Endodermal cell (in vitro differentiated cells): Measurements from ENCODE around the gene C17orf107. TPM values are rescaled to one million over a fixed set of nuclear protein-coding genes. Genes with fewer than 3 reads are reported as not detected.

ENCODE experiments used
- DNase-seq: peaks from one replicate; pipeline ENCODE4 v3.0.0-alpha.2; 2017
- H3K27ac ChIP-seq: 2 replicates; pipeline ENCODE4 v1.5.1; 2013; ENCODE audit warnings: mild to moderate bottlenecking, low read depth, low read length, moderate library complexity
- H3K27me3 ChIP-seq: 2 replicates; pipeline ENCODE4 v1.6.1; 2013; ENCODE audit warnings: mild to moderate bottlenecking, low read length, moderate library complexity; ENCODE audit not compliant: insufficient read depth, control insufficient read depth, poor library complexity, severe bottlenecking
- H3K36me3 ChIP-seq: 2 replicates; pipeline ENCODE4 v1.7.0; 2013; ENCODE audit warnings: mild to moderate bottlenecking, low read length, moderate library complexity; ENCODE audit not compliant: control insufficient read depth, insufficient read depth
- H3K4me1 ChIP-seq: one replicate; pipeline ENCODE4 v1.7.0; 2013; ENCODE audit warnings: low read length; ENCODE audit not compliant: control insufficient read depth, insufficient read depth
- H3K4me3 ChIP-seq: 2 replicates; pipeline ENCODE4 v1.5.1; 2013; ENCODE audit warnings: mild to moderate bottlenecking, low read length, moderate library complexity
- H3K9ac ChIP-seq: 2 replicates; pipeline ENCODE4 v1.6.1; 2013; ENCODE audit warnings: mild to moderate bottlenecking, low read length, moderate library complexity; ENCODE audit not compliant: poor library complexity, severe bottlenecking; ENCODE audit errors: extremely low read depth
- H3K9me3 ChIP-seq: 2 replicates; pipeline ENCODE4 v1.6.1; 2013; ENCODE audit warnings: mild to moderate bottlenecking, low read length, moderate library complexity; ENCODE audit not compliant: control insufficient read depth
- H3K27ac Mint-ChIP-seq: 2 replicates; pipeline ENCODE4 v1.8.0; 2020; ENCODE audit warnings: mixed read lengths
- H3K27me3 Mint-ChIP-seq: 2 replicates; pipeline ENCODE4 v1.8.0; 2021; ENCODE audit warnings: mild to moderate bottlenecking, mixed read lengths; ENCODE audit not compliant: insufficient read depth
- H3K36me3 Mint-ChIP-seq: 2 replicates; pipeline ENCODE4 v1.8.0; 2020; ENCODE audit warnings: low read depth, mixed read lengths
- H3K4me1 Mint-ChIP-seq: 2 replicates; pipeline ENCODE4 v1.8.0; 2020; ENCODE audit warnings: mixed read lengths
- H3K4me3 Mint-ChIP-seq: 2 replicates; pipeline ENCODE4 v1.8.0; 2020; ENCODE audit warnings: mild to moderate bottlenecking, moderate library complexity, mixed read lengths
- H3K9me3 Mint-ChIP-seq: 2 replicates; pipeline ENCODE4 v1.8.0; 2020; ENCODE audit warnings: mild to moderate bottlenecking, mixed read lengths
- CTCF ChIP-seq: fragments of 200-600 bp; sonication (generic); conservative IDR thresholded peaks from 2 replicates; pipeline ENCODE4 v1.5.0; 2021; ENCODE audit warnings: antibody characterized with exemption, mild to moderate bottlenecking
- WGBS, 2 experiments: methylation state at CpG; one replicate each; pipeline versions ENCODE4 v1.1.5 to v1.1.7; 2013; ENCODE audit warnings: missing lambda C conversion rate in 2 of 2, mixed read lengths in 1 of 2; ENCODE audit not compliant: insufficient coverage in 1 of 2, insufficient read length in 1 of 2; 5-methylcytosine and 5-hydroxymethylcytosine counted together
- total RNA-seq, 2 donors: library from RNA; stranded (reverse); fragmentation: NEBNext Ultra II Directional in 1 of 2; extraction: Animal tissue kit (Norgen Biotek cat#: 25700) in 1 of 2; gene quantifications; 2 replicates in 1 of 2; 3 replicates in 1 of 2; pipeline ENCODE4 v1.2.1, GENCODE V29; 2021

Gene C17orf107
- total RNA-seq, 2 donors from 2014 or later = 0.82 to 4.8 TPM

DNA sequence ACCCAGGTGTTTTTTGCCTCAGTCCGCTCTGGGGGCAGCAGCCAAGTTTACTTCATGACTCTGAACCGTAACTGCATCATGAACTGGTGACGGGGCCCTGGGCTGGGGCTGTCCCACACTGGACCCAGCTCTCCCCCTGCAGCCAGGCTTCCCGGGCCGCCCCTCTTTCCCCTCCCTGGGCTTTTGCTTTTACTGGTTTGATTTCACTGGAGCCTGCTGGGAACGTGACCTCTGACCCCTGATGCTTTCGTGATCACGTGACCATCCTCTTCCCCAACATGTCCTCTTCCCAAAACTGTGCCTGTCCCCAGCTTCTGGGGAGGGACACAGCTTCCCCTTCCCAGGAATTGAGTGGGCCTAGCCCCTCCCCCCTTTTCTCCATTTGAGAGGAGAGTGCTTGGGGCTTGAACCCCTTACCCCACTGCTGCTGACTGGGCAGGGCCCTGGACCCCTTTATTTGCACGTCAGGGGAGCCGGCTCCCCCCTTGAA lies 2.1 kb upstream of the C17orf107 start:
- DNase-seq = no peak

DNA sequence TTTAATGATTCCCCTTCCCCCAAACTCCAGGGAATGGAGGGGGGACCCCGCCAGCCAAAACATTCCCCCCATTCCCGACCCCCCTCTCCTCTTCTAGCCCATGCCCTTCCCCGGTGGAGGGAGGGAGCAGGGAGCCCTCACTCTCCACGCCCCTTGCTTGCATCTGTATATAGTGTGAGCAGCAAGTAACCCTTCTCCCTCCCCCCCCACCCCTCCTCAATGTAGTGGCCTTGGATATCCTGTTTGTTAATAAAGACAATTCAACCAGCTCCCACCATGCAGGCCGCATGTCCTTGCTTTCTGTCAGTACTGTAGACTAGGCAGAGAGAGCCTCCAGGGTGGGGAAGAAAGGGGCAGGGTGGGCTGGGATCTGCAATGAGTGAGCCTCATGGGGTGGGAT lies 1.6 kb upstream of the C17orf107 start:
- no peaks in the 10 kb centered on the region for H3K4me1 ChIP-seq
- no peaks in the 10 kb centered on the region for H3K4me1 Mint-ChIP-seq
- no peak overlapping the region for H3K4me3 ChIP-seq
- no peak overlapping the region for H3K9ac ChIP-seq
- H3K4me3 Mint-ChIP-seq = peak overlapping the region; percentile 68
- TF ChIP-seq CTCF = no peak
- H3K27me3 ChIP-seq = no peaks in the 10 kb centered on the region
- no peak overlapping the region for H3K27ac ChIP-seq
- H3K27me3 Mint-ChIP-seq = peaks cover 11% of the 10 kb centered on the region
- 94% methylated on average over 4 of the region's 5 CpGs; no CpG with 5 or more reads in 1 of the 2 experiments for WGBS, 2 experiments
- DNase-seq = no peak
- peaks cover 17% of the 10 kb centered on the region for H3K36me3 Mint-ChIP-seq
- H3K27ac Mint-ChIP-seq = no peak overlapping the region
- H3K9me3 ChIP-seq = no peaks in the 10 kb centered on the region
- no peaks in the 10 kb centered on the region for H3K9me3 Mint-ChIP-seq
- peaks cover 19% of the 10 kb centered on the region for H3K36me3 ChIP-seq

More for the DNA sequence above, 2.1 kb upstream of the C17orf107 start:
- H3K27me3 ChIP-seq = no peaks in the 10 kb centered on the region
- Mint-ChIP-seq H3K36me3 (peaks cover 18% of the 10 kb centered on the region), H3K27me3 (peaks cover 9% of the 10 kb centered on the region), H3K4me3 (no peak overlapping the region), H3K4me1 (no peaks in the 10 kb centered on the region), H3K9me3 (no peaks in the 10 kb centered on the region), H3K27ac (no peak overlapping the region)
- 90 to 95% methylated on average over 9 to 10 of the region's 10 CpGs for WGBS, 2 experiments
- H3K27ac ChIP-seq = no peak overlapping the region
- no peak for TF ChIP-seq CTCF
- H3K36me3 ChIP-seq = peaks cover 21% of the 10 kb centered on the region
- no peaks in the 10 kb centered on the region for H3K9me3 ChIP-seq
- no peaks in the 10 kb centered on the region for H3K4me1 ChIP-seq
- no peak overlapping the region for H3K4me3 ChIP-seq
- no peak overlapping the region for H3K9ac ChIP-seq

DNA sequence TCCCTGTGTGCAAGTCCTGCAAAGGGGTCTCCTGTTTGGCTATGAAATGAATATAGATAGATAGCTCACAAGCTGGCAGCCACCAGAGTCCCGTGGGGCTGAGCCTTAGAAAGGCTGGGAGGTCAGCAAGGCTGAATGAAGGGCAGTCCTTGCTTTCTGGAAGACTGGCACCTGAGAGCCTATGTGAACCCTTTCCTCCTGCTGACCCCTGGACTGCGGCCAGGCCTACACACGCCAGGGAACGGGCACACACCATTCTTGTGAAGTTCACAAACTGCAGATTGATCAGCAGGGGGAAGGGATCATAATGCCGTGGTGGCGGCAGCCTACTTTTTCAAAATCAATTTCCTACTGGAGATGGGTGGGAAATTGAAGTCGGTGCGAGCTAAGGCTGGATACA lies 985 bp upstream of the C17orf107 start:
- no peaks in the 10 kb centered on the region for H3K27me3 ChIP-seq
- DNase-seq = no peak
- TF ChIP-seq CTCF = no peak
- H3K4me1 ChIP-seq = no peaks in the 10 kb centered on the region
- no peak overlapping the region for H3K27ac Mint-ChIP-seq
- no peak overlapping the region for H3K4me3 ChIP-seq
- H3K36me3 Mint-ChIP-seq = peaks cover 17% of the 10 kb centered on the region
- no peaks in the 10 kb centered on the region for H3K9me3 ChIP-seq
- WGBS, 2 experiments = 94 to 95% methylated on average over 8 of the region's 8 CpGs
- H3K27me3 Mint-ChIP-seq = peaks cover 11% of the 10 kb centered on the region
- peaks cover 3% of the 10 kb centered on the region for H3K4me1 Mint-ChIP-seq
- peak overlapping the region; percentile 68 for H3K4me3 Mint-ChIP-seq
- peaks cover 15% of the 10 kb centered on the region for H3K36me3 ChIP-seq
- H3K27ac ChIP-seq = peak overlapping the region; percentile 17
- H3K9me3 Mint-ChIP-seq = no peaks in the 10 kb centered on the region
- no peak overlapping the region for H3K9ac ChIP-seq
